LHCN-M2 (cell line): ENCODE measurements around the gene PPP2R3A. TPM values are rescaled to one million over a fixed set of nuclear protein-coding genes. Genes with fewer than 3 reads are reported as not detected.
"Not testable (repeated sequence)": the region's sequence is repeated elsewhere in the genome, so short reads cannot be mapped to it uniquely, and the experiment has no call there.

Source experiments
- DNase-seq: peaks from one replicate; pipeline ENCODE4 v3.0.0-alpha.2; 2012; ENCODE audit warnings: low read depth
- polyA plus RNA-seq: library from polyadenylated mRNA; unstranded; fragments of >200 nt; gene quantifications from one replicate; pipeline ENCODE4 v1.2.1, GENCODE V29; 2012; ENCODE audit warnings: missing spikeins
- total RNA-seq: library from RNA; depleted of rRNA; stranded (reverse); fragments of >200 nt; gene quantifications from 2 replicates; pipeline ENCODE4 v1.2.3, GENCODE V29; 2014; rRNA removed

The PPP2R3A gene, protein sequence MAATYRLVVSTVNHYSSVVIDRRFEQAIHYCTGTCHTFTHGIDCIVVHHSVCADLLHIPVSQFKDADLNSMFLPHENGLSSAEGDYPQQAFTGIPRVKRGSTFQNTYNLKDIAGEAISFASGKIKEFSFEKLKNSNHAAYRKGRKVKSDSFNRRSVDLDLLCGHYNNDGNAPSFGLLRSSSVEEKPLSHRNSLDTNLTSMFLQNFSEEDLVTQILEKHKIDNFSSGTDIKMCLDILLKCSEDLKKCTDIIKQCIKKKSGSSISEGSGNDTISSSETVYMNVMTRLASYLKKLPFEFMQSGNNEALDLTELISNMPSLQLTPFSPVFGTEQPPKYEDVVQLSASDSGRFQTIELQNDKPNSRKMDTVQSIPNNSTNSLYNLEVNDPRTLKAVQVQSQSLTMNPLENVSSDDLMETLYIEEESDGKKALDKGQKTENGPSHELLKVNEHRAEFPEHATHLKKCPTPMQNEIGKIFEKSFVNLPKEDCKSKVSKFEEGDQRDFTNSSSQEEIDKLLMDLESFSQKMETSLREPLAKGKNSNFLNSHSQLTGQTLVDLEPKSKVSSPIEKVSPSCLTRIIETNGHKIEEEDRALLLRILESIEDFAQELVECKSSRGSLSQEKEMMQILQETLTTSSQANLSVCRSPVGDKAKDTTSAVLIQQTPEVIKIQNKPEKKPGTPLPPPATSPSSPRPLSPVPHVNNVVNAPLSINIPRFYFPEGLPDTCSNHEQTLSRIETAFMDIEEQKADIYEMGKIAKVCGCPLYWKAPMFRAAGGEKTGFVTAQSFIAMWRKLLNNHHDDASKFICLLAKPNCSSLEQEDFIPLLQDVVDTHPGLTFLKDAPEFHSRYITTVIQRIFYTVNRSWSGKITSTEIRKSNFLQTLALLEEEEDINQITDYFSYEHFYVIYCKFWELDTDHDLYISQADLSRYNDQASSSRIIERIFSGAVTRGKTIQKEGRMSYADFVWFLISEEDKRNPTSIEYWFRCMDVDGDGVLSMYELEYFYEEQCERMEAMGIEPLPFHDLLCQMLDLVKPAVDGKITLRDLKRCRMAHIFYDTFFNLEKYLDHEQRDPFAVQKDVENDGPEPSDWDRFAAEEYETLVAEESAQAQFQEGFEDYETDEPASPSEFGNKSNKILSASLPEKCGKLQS (N-terminal part only)
- total RNA-seq = 15.3 and 16.4 TPM in 2 replicates
- polyA plus RNA-seq = 6.7 TPM

DNA sequence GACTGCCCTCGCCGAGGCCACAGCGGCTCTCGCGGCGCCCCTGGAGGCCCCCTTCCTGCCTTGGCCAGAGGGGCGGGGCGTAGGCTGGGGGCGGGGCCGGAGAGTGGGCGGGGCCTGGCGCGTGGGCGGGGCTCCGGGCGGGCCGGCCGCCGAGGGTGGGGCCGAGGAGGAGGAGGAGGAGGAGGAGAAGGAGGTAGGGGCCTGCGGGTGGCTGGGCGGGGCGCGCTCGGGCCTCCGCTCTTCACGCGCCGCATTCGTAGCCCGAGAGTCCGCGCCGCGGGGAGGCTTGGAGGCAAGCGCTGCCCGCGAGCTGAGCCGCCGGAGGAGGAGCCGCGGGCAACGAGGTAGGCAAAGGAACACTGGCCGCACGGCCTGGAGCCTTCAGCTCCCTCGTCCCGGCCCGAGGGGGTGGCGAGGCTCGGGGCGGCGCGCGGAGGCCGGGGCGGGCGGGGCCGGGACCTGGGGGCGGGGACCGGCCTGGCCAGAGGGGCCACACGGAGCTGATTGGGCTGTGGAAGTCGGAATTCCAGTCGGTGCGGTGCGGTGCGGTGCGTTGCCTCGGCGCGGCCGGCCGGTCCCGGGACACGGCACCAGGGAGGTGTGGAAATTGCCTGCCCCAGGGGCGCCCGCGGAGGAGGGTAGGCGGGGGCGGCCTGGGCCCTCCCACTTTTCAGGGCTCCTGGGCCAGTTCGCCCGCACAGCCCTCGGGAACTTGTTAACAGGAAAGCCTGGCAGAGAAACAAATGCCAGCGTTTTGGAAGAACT, at the start of gene PPP2R3A:
PPP2R3A (plus strand) TSS at position 223 of the 765 bp plus-strand sequence. CDS start 35,771 bp downstream, outside the sequence.
- peak; percentile 80 for DNase-seq

DNA sequence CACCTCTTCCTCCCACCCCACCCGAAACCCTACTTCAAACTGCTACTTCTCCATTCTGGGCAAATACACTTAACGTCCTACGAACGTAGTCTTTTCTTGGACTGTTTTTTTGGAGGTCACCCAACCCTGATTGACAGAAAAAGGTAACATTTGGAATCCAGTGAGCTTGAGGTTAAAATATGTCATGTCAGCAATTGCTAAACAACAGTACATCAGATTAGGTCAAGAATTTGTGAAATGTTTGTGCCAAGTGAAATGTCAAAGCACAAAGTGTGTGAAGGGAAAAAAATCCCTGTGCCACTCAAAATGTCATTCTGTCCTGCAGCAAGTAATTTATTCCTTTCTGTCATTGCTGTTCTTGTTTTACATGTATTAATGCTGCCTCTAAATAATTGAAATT, 49.2 kb upstream of the PPP2R3A start:
- no peak for DNase-seq

DNA sequence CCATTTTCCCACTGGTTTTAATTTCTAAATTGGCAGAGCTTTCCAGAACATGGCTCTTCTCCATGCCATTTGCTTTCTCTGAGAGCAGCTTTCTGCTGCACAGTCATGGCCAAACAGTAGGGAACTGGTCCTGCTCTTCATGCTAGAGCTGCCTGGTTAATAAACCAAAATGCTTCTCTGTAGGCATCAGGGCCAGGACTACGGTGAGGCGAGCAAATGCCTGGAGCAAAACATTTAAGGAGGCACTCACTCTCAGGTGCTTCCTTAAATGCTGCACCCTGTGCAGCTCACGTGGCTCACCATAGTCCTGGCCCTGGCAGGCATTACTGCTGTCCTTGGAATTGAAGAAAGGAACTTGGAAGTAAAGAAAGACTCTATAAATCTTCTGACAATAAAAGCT, 48.5 kb upstream of the PPP2R3A start:
- no peak for DNase-seq

DNA sequence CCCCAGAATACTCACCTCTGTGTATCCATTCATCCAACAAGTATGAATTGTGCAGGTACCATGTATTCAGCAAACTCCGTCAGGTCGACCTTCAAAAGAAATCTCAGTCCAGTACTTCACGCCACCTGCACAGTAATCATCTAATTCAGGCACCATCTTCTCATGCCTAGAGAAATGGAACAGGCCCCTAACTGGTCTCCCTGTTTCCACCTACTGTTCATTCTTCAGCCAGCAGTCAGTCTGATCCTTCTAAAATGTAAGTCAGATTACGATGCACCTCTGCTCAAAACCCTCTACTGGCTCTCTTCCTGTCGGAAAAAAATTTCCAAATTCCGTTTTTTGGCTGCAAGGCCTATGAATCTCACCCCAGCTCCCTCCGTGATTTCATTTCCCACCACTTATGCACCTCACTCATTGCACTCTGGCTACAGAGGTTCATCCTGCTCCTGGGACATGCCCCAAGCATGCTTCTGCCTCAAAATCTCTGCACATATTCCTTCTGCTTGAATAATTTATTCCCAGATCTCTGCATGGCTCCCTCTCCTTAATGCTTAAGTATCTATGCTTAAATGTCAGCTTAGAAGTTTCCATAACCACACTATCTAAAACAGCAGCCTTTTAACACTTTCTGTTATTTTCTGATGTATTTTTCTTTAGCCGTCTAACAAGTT, 47.5 kb upstream of the PPP2R3A start:
- no peak for DNase-seq

DNA sequence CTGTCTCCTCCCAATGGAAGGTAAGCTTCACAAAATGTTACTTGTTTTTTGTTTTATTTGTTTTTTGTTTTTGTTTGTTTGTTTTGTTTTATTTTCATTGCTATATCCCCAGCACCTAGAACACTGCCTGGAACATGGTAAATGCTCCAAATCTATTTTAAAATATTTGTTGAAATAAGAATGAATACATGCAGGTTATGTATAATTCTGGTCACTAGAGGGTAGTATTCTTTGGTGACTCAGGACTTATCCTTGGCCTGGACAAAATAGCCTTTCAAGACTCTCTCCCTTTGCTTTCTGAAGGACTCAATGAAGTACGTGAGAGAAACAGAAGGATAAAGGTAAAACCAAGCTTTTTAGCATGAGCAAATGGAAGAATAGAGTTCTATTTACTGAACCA, 46.9 kb upstream of the PPP2R3A start:
- peak; percentile 51 for DNase-seq

DNA sequence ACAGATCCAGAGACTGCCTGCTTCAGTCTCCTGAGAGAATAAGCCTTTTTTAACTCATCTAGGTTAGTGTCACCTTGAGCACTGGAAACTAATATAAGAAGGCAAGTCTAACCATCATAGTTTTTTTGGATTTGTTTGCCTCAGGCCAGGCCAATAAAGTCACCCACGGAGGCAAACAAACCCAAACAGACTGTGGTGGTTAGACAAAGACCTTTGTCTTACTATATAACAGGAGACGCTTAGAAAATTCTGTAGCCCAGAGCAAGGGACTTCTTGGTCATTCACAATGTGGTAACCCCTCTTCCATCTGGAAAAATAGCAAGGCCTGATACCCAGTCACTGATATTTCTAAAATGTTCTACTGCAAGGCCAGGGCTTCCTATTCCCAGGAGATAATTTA, 45.3 kb upstream of the PPP2R3A start:
- no peak for DNase-seq

DNA sequence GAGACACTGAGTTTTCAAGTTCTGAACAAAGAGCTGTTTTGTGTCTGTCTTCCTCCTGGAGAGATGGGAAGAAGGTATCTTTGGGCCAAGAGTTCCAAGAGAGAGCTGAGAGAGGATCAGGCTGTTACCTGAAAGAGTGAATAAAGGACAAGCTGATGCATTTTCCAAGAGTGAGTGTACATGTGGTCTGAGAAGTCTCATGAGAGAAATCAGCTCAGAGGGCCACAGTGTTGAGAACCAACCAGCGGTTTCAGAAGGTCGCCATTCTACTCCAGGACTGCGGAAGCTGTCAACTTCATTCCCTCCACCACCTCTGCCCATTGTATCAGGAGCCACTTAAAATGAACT, 42.7 kb upstream of the PPP2R3A start:
- no peak for DNase-seq

DNA sequence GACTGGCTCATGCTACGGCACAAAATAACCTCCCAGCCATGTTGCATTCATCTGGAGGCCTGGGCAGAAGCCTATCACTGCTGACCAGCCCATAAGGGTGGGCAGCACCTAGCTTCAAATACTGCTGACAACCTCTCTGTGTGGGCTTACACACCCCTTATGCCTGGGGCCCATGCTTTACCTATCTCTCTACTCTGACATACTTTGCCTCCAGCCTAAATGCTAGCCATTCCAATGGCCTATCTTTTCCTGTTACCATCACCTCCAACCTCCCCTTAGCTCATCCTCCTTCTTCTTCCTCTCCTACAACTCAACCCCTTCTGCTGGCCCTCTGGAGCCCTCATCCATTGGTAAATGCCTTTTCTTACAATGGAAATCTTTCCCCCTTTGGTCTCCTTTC, 41.0 kb upstream of the PPP2R3A start:
- DNase-seq = no peak

DNA sequence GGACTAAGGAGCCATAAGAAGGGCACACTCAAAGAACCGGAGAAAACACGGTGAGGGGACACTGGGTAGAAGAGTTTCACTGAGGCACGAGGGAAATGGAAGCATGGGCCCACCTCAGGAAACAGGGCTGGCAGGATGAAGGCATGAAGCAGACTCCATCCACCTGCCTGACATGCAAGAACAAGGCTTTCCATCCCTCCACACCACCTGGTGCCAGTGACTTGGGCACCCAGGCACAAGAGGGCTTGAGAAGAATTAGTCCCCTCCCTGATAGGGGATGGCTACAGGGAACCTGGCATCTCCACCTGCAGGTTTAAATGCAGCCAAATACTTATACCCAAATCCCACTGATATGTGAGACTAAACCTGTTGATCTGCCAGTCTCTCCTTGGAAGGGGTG, 38.9 kb upstream of the PPP2R3A start:
- no peak for DNase-seq

DNA sequence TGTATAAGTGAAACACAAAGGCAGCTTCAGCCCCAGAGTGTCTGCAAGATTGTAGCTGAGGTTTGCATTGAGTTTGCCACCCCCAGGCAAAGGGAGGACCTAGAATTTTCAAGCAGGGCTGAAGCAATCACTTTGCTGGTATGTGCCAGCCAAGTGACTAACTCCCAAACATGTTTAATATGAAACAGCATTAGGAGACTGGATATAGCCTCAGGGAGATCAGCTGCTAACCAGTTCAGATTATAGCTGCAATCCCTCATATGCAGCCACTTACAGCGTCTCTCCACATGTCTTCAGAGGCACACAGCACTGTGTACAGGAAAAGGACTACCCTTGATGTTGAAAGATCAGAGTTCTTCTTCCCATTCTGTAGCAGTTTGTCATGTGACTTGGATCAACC, 38.4 kb upstream of the PPP2R3A start:
- DNase-seq = peak; percentile 3

DNA sequence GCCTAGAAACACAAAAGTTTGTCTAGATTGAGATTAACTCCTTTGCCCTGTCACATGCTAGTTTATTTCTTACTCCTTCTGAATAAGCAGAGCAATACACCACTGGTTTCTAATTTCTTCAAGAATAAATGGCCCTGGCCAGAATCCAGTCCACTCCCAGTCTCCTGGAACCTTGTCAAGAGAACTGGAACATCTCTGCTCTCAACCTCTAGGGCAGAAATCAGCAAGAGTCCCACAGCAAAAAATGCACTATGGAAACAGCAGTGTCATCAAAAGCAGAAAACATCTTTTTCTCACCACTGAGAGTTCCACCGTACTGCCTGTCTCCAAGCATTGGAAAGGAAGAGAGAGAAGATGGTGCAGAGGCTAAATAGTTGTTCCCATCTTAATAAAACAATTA, 35.9 kb upstream of the PPP2R3A start:
- DNase-seq = peak; percentile 70

DNA sequence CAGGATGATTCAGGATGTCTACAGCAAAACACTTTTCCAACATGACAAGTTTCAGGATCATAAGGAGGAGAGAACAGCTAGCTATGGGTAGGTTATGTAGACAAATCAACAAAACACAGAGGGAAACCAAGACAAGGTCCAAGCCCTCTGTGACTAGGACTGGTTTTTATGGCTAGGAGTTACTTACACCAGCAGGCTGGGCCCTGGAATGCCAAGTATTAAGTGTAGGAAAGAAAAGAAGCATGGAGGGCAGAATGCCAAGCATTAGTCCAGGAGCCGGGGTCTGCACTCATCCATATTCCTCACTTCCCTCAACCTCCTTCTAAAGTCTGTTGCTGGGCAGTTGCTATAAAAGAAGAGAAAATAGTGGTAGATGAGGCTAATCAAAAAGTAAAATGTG, 35.3 kb upstream of the PPP2R3A start:
- peak; percentile 1 for DNase-seq

DNA sequence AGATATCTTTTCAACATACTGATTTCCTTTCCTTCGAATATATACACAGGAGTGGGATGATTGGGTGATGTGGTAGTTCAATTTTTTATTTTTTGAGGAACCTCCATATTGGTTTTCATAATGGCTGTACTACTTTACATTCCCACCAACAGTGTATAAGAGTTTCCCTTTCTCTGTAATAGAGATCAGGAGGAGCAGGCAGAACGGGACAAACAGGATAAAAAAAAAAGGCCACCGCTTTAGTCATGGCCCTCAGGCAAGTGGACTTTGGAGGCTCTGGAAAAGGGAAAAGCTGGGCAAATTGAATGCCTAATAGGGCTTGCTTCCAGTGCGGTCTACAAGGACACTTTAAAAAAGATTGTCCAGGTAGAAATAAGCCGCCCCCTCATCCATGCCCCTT, 30.4 kb upstream of the PPP2R3A start:
- DNase-seq = not testable (repeated sequence)

DNA sequence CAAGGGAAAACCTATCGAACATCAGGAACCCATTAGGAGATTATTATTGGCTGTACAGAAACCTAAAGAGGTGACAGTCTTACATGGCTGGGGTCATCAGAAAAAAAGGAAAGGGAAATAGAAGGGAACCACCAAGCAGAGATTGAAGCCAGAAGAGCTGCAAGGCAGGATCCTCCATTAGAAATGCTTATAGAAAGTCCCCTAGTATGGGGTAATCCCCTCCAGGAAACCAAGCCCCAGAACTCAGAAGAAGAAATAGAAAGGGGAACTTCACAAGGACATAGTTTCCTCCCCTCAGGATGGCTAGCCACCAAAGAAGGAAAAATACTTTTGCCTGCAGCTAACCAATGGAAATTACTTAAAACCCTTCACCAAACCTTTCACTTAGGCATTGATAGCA, 27.8 kb upstream of the PPP2R3A start:
- not testable (repeated sequence) for DNase-seq

DNA sequence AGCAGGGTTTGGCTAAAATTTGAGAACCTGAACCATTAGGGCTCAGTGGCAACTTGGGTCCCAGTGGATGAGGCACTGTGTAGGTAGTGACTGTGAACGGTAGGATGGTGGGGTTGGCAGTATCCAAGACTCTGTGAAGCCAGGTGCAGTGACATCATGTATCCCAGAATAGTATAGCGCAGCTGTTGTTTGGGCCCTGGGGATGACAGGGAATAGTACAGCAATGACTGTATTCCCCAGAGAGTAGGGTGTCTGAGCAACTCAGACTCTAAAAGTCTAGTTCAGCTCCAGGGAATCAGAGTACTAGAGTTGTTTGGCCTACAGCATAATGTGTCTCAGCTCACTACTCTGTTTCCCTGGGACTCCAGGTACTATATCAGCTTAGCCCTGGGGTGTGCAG, 20.7 kb upstream of the PPP2R3A start:
- DNase-seq = peak; percentile 96

DNA sequence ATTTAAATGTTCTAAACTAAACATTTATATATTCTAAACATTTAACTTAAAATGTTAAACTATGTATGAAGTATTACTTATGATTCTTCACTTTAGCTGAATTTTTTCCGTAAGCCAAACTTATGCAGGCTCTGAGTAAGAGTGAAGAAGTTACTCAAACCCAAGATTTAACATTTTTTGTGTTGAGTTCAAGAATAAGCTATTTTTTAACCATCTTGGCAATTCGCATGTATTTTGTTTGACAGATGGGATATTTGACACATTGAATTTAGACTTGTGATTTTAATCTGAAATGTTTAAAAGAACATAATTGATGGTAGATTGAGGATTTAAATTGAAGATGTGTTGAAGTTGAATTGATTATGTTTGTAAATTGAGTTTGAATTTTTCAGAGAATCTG, 14.6 kb upstream of the PPP2R3A start:
- no peak for DNase-seq

DNA sequence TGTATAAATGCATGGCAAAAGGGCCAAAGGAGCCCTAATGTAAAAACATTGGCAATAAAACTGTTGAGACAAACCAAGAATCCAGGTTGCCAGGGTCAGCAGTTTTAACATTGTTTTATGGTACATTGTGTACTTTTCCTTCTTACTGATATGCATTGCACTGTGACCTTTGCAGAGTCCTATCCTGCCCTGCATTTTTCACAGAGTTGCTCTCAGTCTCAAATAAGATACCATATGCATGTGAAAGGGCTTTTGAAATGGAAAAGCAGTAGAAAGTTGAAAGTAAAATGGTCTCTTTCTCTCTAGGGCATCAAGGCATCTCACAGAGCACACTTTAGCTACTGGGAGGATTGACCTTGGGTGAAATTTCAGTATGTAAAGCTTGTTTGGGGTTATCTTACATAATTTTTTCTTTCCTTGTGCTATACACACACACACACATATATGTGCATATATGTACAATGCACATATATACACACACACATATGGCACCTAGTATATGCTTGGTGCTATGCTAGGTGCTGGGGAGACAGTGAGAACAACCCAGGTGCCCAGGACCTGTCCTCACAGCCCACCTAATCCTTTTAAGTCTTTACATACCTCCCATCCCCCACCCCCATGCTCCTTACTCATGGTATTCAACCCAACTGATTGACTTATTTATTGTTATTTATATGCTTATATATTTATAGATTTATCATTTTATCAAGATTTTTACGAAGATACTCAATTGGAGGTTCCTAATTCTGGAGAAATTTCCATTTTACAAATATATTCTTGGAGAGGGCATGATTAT, 1.2 kb upstream of the PPP2R3A start:
- DNase-seq = no peak

DNA sequence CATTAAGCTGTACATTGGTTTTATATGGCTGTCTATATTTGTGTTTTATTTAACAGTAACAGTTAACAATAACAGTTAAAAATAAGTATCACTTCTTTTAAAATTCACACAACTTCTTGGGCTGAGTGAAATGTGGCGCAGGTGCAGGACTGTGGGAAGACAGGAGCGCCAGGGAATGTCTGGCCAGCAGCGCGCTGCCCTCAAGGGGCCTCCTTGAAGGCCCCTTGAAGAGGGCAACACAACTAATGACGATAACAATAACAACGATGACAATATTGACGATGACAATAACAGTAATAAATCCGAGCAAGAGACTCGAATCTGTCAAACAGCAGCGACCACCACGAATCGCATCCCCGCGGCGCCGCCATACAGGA, 411 bp upstream of the PPP2R3A start:
- peak; percentile 21 for DNase-seq

DNA sequence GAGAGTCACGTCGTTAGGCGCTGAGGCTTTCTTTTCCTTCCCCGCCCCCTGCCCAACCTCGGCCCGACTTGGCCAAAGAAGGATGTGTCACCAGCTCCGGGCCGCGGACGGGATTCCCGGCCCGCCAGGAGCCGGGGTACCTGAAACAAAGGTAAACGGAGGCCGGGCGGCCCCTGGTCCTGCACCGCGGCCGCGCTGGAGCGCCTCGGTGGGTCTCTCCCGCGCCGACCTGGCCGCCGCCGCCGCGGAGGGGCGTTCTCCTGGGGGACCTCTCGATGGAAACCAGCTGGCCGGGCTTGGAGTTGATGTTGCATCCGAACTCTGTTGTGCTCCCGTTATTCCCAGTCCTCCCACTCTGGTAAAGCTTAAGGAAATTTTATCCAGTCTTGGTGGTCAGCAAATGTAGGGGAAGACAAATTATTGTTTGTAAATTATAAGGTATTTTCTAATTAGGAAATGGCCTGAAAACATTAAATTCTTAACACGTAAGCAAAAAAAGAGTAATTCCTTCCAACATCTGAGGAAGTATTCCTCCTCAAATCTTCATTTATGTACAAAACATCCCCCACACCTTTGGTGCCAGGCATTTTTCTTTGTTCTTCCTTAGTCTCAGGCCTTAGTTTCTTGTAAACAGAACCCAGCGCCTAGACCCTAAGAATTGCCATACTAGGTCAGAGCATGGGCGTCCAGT, 888 bp downstream of the PPP2R3A start:
- DNase-seq = peak; percentile 36

DNA sequence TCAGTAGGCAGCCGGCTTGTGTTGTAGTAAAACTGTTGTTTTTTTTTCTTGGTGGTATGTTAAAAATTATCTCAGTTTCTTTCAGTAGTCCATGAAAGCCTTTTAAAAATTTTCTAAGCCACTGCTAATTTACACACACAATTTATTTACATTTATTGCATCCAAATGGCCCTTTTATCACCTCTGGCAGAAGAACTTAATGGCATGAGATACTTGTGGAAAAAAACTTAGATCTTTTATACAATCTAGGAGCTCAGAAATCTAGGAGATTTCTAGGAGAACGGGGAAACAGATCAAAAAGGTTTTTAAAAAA, 1.4 kb downstream of the PPP2R3A start:
- DNase-seq = no peak
